B cell (primary cell): Measurements from ENCODE around the gene VSTM2L. TPM values are rescaled to one million over a fixed set of nuclear protein-coding genes. Genes with fewer than 3 reads are reported as not detected.

Source experiments
- ATAC-seq: fragments of 200-7000 bp; cut with Tn5 transposase; one replicate; pipeline ENCODE4 v1.10.0; 2021; ENCODE audit warnings: low read depth, mild to moderate bottlenecking, moderate number of reproducible peaks, moderate library complexity
- CTCF ChIA-PET: fragments of 350-600 bp; sonication (Branson Sonifier 250); formaldehyde crosslinking; loops from one replicate; lab custom pipeline; 2021; ENCODE audit warnings: antibody characterized with exemption, inconsistent platforms; lab: Charles Lee
- POLR2A ChIA-PET: fragments of 350-600 bp; sonication (Branson Sonifier 250); formaldehyde crosslinking; loops from one replicate; lab custom pipeline; 2021; ENCODE audit warnings: antibody characterized with exemption; lab: Charles Lee
- DNase-seq: peaks from one replicate; pipeline ENCODE4 v3.0.0; 2013
- H2AFZ ChIP-seq: 2 replicates; pipeline ENCODE4 v1.6.1; 2012; ENCODE audit warnings: mild to moderate bottlenecking, low read depth, low read length; ENCODE audit not compliant: insufficient read depth, poor library complexity, severe bottlenecking
- H3K27ac ChIP-seq, 2 donors: 1 replicate in 1 of 2; 2 replicates in 1 of 2; pipeline ENCODE4 v1.5.1; 2012 to 2013; ENCODE audit warnings: low read length in 2 of 2, mild to moderate bottlenecking in 2 of 2, moderate library complexity in 1 of 2
- H3K27me3 ChIP-seq, 4 experiments: fragments of 200-600 bp in 1 of 4; sonication (generic) in 1 of 4; replicated peaks in 1 of 4; 1 replicate in 2 of 4; 2 replicates in 2 of 4; pipeline versions ENCODE4 v1.6.1 to v1.7.0; 2013 to 2016; ENCODE audit warnings: low read length in 3 of 4, mild to moderate bottlenecking in 2 of 4, mixed read lengths in 1 of 4, moderate library complexity in 1 of 4; ENCODE audit not compliant: insufficient read depth in 4 of 4, control insufficient read depth in 3 of 4; ENCODE audit errors: control extremely low read depth in 1 of 4
- H3K36me3 ChIP-seq, 2 experiments: replicated peaks in 1 of 2; 1 replicate in 1 of 2; 2 replicates in 1 of 2; pipeline versions ENCODE4 v1.6.1 to v1.7.1; 2013; ENCODE audit warnings: low read length in 1 of 2; ENCODE audit not compliant: insufficient read depth in 2 of 2, control insufficient read depth in 1 of 2; ENCODE audit errors: control extremely low read depth in 1 of 2, extremely low read depth in 1 of 2
- H3K4me1 ChIP-seq, 2 donors: fragments of 200-600 bp in 1 of 2; sonication (generic) in 1 of 2; 1 replicate in 1 of 2; 2 replicates in 1 of 2; pipeline versions ENCODE4 v1.5.1 to v1.6.1; 2013 to 2017; ENCODE audit warnings: low read length in 2 of 2; ENCODE audit not compliant: control insufficient read depth in 2 of 2, insufficient read depth in 2 of 2
- H3K4me2 ChIP-seq: replicated peaks from 2 replicates; pipeline ENCODE3; 2012; ENCODE audit warnings: mild to moderate bottlenecking, low read depth, low read length; ENCODE audit not compliant: poor library complexity, severe bottlenecking
- H3K4me3 ChIP-seq, 5 experiments: fragments of 200-600 bp in 1 of 5; sonication (generic) in 1 of 5; 1 replicate in 3 of 5; 2 replicates in 2 of 5; pipeline versions ENCODE4 v1.5.1 to v1.7.0; 2011 to 2016; ENCODE audit warnings: low read length in 4 of 5, mild to moderate bottlenecking in 4 of 5, low read depth in 2 of 5, control low read depth in 1 of 5, moderate library complexity in 1 of 5; ENCODE audit not compliant: insufficient read depth in 1 of 5; ENCODE audit errors: control extremely low read depth in 1 of 5, extremely low read depth in 1 of 5
- H3K79me2 ChIP-seq: fragments of 200-600 bp; sonication (generic); one replicate; pipeline ENCODE4 v1.6.0; 2016; ENCODE audit warnings: low read length; ENCODE audit not compliant: control insufficient read depth, insufficient read depth
- H3K9ac ChIP-seq: fragments of 200-600 bp; sonication (generic); 2 replicates; pipeline ENCODE4 v1.6.1; 2017; ENCODE audit warnings: mild to moderate bottlenecking, low read length, moderate library complexity
- H3K9me3 ChIP-seq, 3 donors: one replicate each; pipeline versions ENCODE4 v1.6.1 to v1.7.1; 2013; ENCODE audit warnings: low read length in 2 of 3; ENCODE audit not compliant: control insufficient read depth in 2 of 3, insufficient read depth in 1 of 3; ENCODE audit errors: control extremely low read depth in 1 of 3
- H4K20me1 ChIP-seq: 2 replicates; pipeline ENCODE4 v1.6.0; 2012; ENCODE audit warnings: mild to moderate bottlenecking, low read length; ENCODE audit not compliant: insufficient read depth, control insufficient read depth, poor library complexity, severe bottlenecking
- H3K27ac Mint-ChIP-seq: one replicate; pipeline ENCODE4 v1.8.0; 2021; ENCODE audit warnings: mixed read lengths
- H3K27me3 Mint-ChIP-seq: one replicate; pipeline ENCODE4 v1.8.0; 2021; ENCODE audit warnings: mixed read lengths
- H3K4me1 Mint-ChIP-seq: one replicate; pipeline ENCODE4 v1.8.0; 2021; ENCODE audit warnings: mixed read lengths
- H3K4me3 Mint-ChIP-seq: one replicate; pipeline ENCODE4 v1.8.0; 2021; ENCODE audit warnings: mixed read lengths
- H3K9me3 Mint-ChIP-seq: one replicate; pipeline ENCODE4 v1.8.0; 2022; ENCODE audit warnings: mixed read lengths; ENCODE audit not compliant: insufficient read depth
- EZH2 ChIP-seq: IDR thresholded peaks from 2 replicates; pipeline ENCODE4 v1.6.1; 2012; ENCODE audit warnings: borderline replicate concordance, low read depth, mild to moderate bottlenecking, moderate library complexity, low read length; ENCODE audit not compliant: insufficient read depth, poor library complexity, severe bottlenecking
- WGBS: methylation state at CpG from one replicate; pipeline ENCODE4 v1.1.5; 2013; ENCODE audit warnings: missing lambda C conversion rate; ENCODE audit not compliant: insufficient coverage; 5-methylcytosine and 5-hydroxymethylcytosine counted together
- intact Hi-C: fragments of 100-400 bp; cut with micrococcal nuclease; formaldehyde crosslinking; loops from one replicate; pipeline ENCODE4 v1.10.0; 2022
- polyA plus RNA-seq: library from polyadenylated mRNA; depleted of rRNA; stranded (reverse); fragments of >200 nt; gene quantifications from 2 replicates; pipeline ENCODE4 v1.2.3, GENCODE V29; 2012
- total RNA-seq, 2 donors: library from RNA; stranded (reverse); fragments of 120-200 nt in 1 of 2; gene quantifications; 1 replicate in 1 of 2; 2 replicates in 1 of 2; pipeline versions ENCODE4 v1.2.3 to v1.2.4, GENCODE V29; 2013 to 2022
- TF ChIP-seq, protein P1 (sequence below): fragments of 200-600 bp; IDR thresholded peaks from one replicate; pipeline ENCODE4 v1.8.0; 2022; ENCODE audit warnings: antibody characterized with exemption, mild to moderate bottlenecking

VSTM2L gene
- total and polyA plus RNA-seq, 2 donors (not counting 1 experiment from before 2014, with no cell fraction given), result 0.25 TPM; not detected in 1

DNA sequence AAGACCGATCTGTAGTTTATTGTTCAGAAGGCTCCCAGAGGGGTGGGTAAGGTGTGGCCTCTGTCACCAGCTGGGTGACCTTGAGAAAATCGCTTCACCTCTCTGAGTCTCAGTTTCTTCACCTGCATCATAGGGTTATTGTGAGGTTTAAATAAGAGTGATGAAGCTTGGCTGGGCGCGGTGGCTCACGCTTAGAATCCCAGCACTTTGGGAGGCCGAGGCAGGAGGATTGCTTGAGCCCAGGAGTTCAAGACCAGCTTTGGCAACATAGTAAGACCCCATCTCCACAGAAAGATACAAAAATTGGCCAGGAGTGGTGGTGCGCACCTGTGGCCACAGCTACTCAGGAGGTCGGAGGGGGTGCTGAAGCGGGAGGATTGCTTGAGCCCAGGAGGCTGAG lies 36.0 kb downstream of the VSTM2L start:
- H3K4me1 Mint-ChIP-seq, result no peaks in the 10 kb centered on the region
- WGBS, result 100% methylated on average over 5 of the region's 9 CpGs
- H4K20me1 ChIP-seq, result no peaks in the 10 kb centered on the region
- no peak overlapping the region for H3K4me3 Mint-ChIP-seq
- no peak overlapping the region for H3K4me3 ChIP-seq
- CTCF ChIA-PET, result no interaction called here
- no peak overlapping the region for H3K4me2 ChIP-seq
- peaks cover 8% of the 10 kb centered on the region for H3K27me3 Mint-ChIP-seq
- peaks cover 0 to 9% (median 0%) of the 10 kb centered on the region in 3 donors for H3K9me3 ChIP-seq
- no peaks in the 10 kb centered on the region for H3K36me3 ChIP-seq
- H3K27ac Mint-ChIP-seq, result no peak overlapping the region
- H3K79me2 ChIP-seq, result no peaks in the 10 kb centered on the region
- peaks cover 0 to 1% (median 0%) of the 10 kb centered on the region in 4 experiments for H3K27me3 ChIP-seq
- no peak for TF ChIP-seq EZH2
- POLR2A ChIA-PET, result no interaction called here
- ATAC-seq, result no peak
- no peak overlapping the region for H3K27ac ChIP-seq
- DNase-seq, result no peak
- H3K4me1 ChIP-seq, result no peaks in the 10 kb centered on the region
- no peak overlapping the region for H3K9ac ChIP-seq
- peaks cover 2% of the 10 kb centered on the region for H3K9me3 Mint-ChIP-seq
- intact Hi-C loops, result no loop called here
- no peak overlapping the region for H2AFZ ChIP-seq

DNA sequence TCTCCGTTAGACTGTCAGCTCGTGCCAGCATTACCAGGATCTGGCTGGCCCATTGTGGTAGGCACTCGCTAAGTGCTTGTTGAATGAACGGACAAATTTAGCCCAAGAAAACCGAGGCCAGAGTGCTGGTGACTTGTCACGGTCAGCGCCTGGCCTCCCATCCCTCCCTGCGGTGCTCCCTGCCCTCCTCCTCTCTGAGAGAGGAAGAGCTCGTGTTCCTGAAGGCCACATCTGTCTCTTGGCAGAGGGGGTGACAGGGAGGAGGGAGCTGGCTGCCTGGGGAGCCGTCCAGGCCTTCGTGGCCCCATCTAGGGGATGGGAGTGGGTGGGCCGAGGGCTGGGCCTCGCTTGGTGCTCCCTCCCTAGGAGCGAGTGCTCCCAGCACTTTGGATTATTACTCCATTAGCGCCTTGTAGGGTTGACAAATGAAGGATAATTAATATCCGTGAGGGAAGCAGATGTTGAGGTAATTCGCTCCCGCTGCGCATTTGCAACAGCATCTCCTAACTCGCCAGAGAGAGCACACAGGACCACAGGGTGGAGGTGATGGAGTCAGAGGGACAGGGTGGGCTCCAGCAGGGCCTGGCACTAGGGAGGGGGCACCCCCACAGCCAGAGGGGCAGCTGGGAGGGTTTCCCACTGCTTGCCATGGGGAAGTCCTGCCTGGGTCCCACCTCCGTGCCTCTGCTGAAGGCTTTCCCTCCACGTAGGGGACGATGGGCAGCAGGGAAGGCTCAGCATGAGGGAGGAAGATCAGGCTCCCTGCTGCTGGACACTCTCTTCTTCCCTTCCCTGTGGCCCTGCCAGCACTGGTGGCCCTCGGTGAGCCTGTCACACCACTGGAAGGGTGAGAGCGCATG lies 37.0 kb downstream of the VSTM2L start:
- no peak overlapping the region for H3K4me2 ChIP-seq
- ATAC-seq, result no peak
- Mint-ChIP-seq H3K9me3 (peaks cover 2% of the 10 kb centered on the region), H3K27ac (no peak overlapping the region), H3K4me1 (no peaks in the 10 kb centered on the region), H3K27me3 (peaks cover 8% of the 10 kb centered on the region), H3K4me3 (no peak overlapping the region)
- no peak overlapping the region for H3K27ac ChIP-seq
- no peaks in the 10 kb centered on the region for H4K20me1 ChIP-seq
- H3K4me1 ChIP-seq, result no peaks in the 10 kb centered on the region
- intact Hi-C loops, result no loop called here
- no peak for DNase-seq
- no peaks in the 10 kb centered on the region for H3K79me2 ChIP-seq
- H3K4me3 ChIP-seq, result no peak overlapping the region
- 94% methylated on average over 23 of the region's 25 CpGs for WGBS
- H2AFZ ChIP-seq, result no peak overlapping the region
- no peaks in the 10 kb centered on the region for H3K36me3 ChIP-seq
- H3K27me3 ChIP-seq, result no peaks in the 10 kb centered on the region
- H3K9me3 ChIP-seq, result peaks cover 0 to 9% (median 0%) of the 10 kb centered on the region in 3 donors
- POLR2A ChIA-PET, result no interaction called here
- TF ChIP-seq, protein P1, sequence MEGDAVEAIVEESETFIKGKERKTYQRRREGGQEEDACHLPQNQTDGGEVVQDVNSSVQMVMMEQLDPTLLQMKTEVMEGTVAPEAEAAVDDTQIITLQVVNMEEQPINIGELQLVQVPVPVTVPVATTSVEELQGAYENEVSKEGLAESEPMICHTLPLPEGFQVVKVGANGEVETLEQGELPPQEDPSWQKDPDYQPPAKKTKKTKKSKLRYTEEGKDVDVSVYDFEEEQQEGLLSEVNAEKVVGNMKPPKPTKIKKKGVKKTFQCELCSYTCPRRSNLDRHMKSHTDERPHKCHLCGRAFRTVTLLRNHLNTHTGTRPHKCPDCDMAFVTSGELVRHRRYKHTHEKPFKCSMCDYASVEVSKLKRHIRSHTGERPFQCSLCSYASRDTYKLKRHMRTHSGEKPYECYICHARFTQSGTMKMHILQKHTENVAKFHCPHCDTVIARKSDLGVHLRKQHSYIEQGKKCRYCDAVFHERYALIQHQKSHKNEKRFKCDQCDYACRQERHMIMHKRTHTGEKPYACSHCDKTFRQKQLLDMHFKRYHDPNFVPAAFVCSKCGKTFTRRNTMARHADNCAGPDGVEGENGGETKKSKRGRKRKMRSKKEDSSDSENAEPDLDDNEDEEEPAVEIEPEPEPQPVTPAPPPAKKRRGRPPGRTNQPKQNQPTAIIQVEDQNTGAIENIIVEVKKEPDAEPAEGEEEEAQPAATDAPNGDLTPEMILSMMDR, result no peak
- TF ChIP-seq EZH2, result no peak
- H3K9ac ChIP-seq, result no peak overlapping the region
- CTCF ChIA-PET, result no interaction called here
